CD4-positive, alpha-beta memory T cell (primary cell): ENCODE measurements around the gene PMEL. TPM values are rescaled to one million over a fixed set of nuclear protein-coding genes. Genes with fewer than 3 reads are reported as not detected.
"Not testable (repeated sequence)": the region's sequence is repeated elsewhere in the genome, so short reads cannot be mapped to it uniquely, and the experiment has no call there.

ENCODE experiments used
- CTCF ChIA-PET: fragments of 350-600 bp; sonication (Branson Sonifier 250); formaldehyde crosslinking; loops from one replicate; lab custom pipeline; 2021; ENCODE audit warnings: inconsistent platforms; ENCODE audit not compliant: partially characterized antibody; lab: Charles Lee
- POLR2A ChIA-PET: fragments of 350-600 bp; sonication (Branson Sonifier 250); formaldehyde crosslinking; loops from one replicate; lab custom pipeline; 2021; ENCODE audit not compliant: partially characterized antibody; lab: Charles Lee
- DNase-seq, 5 donors: peaks; one replicate each; pipeline versions ENCODE4 v3.0.0 to v3.0.0-alpha.2; 2020 to 2022; ENCODE audit warnings: mixed read lengths in 1 of 5
- H3K27ac ChIP-seq: one replicate; pipeline ENCODE4 v1.7.0; 2013; ENCODE audit warnings: low read depth, low read length
- H3K27me3 ChIP-seq: 2 replicates; pipeline ENCODE4 v1.7.0; 2013; ENCODE audit warnings: mild to moderate bottlenecking, low read length, moderate library complexity; ENCODE audit not compliant: insufficient read depth
- H3K36me3 ChIP-seq: 2 replicates; pipeline ENCODE4 v1.7.0; 2013; ENCODE audit warnings: mild to moderate bottlenecking, low read length, moderate library complexity; ENCODE audit not compliant: insufficient read depth
- H3K4me1 ChIP-seq: 2 replicates; pipeline ENCODE4 v1.7.0; 2013; ENCODE audit warnings: mild to moderate bottlenecking, low read length, moderate library complexity; ENCODE audit not compliant: insufficient read depth
- H3K4me3 ChIP-seq, 2 donors: one replicate each; pipeline ENCODE4 v1.7.0; 2013; ENCODE audit warnings: low read length in 2 of 2, mild to moderate bottlenecking in 1 of 2
- H3K9me3 ChIP-seq, 2 donors: one replicate each; pipeline ENCODE4 v1.7.0; 2013; ENCODE audit warnings: low read length in 2 of 2, control low read depth in 1 of 2; ENCODE audit not compliant: control insufficient read depth in 1 of 2
- H3K27ac Mint-ChIP-seq, 7 donors: one replicate each; pipeline ENCODE4 v1.8.0; 2020 to 2021; ENCODE audit warnings: mixed read lengths in 7 of 7, mild to moderate bottlenecking in 6 of 7, inconsistent platforms in 3 of 7, moderate library complexity in 3 of 7
- H3K27me3 Mint-ChIP-seq, 2 donors: one replicate each; pipeline ENCODE4 v1.8.0; 2020 to 2021; ENCODE audit warnings: mixed read lengths in 2 of 2
- H3K36me3 Mint-ChIP-seq, 2 donors: one replicate each; pipeline ENCODE4 v1.8.0; 2020 to 2021; ENCODE audit warnings: mixed read lengths in 2 of 2, inconsistent platforms in 1 of 2, mild to moderate bottlenecking in 1 of 2
- H3K4me1 Mint-ChIP-seq, 4 donors: one replicate each; pipeline ENCODE4 v1.8.0; 2020 to 2021; ENCODE audit warnings: mixed read lengths in 4 of 4, mild to moderate bottlenecking in 1 of 4
- H3K4me3 Mint-ChIP-seq, 8 donors: one replicate each; pipeline ENCODE4 v1.8.0; 2020 to 2021; ENCODE audit warnings: mixed read lengths in 8 of 8, mild to moderate bottlenecking in 7 of 8, moderate library complexity in 6 of 8, inconsistent platforms in 3 of 8
- H3K9me3 Mint-ChIP-seq, 8 donors: one replicate each; pipeline ENCODE4 v1.8.0; 2020 to 2021; ENCODE audit warnings: mixed read lengths in 8 of 8, mild to moderate bottlenecking in 5 of 8, inconsistent platforms in 3 of 8, moderate library complexity in 1 of 8
- intact Hi-C: fragments of 100-400 bp; cut with micrococcal nuclease; formaldehyde crosslinking; loops from one replicate; pipeline ENCODE4 v1.15.1; 2023
- polyA plus RNA-seq, 2 donors: library from polyadenylated mRNA; unstranded; fragments of 300-500 nt; fragmentation: Illumina TruSeq; gene quantifications; one replicate each; pipeline ENCODE4 v1.2.3, GENCODE V29; 2021
- total RNA-seq, 2 experiments: library from RNA; stranded (reverse); gene quantifications; one replicate each; pipeline ENCODE4 v1.2.3, GENCODE V29; 2021

PMEL gene
- total and polyA plus RNA-seq, 4 experiments from 2014 or later: not detected

GRCh38 chr12:55923648-55924047 lies 42.2 kb downstream of the PMEL start:
- peak overlapping the region in 1 of 8 donors; percentile 25 for H3K4me3 Mint-ChIP-seq
- peaks cover 59% of the 10 kb centered on the region for H3K4me1 ChIP-seq
- H3K9me3 Mint-ChIP-seq, intact Hi-C loops, H3K27ac ChIP-seq, H3K9me3 ChIP-seq, H3K4me3 ChIP-seq, H3K36me3 ChIP-seq, H3K27me3 ChIP-seq, DNase-seq, H3K27me3 Mint-ChIP-seq: not testable (repeated sequence)
- POLR2A ChIA-PET: interaction anchor here (47.8 kb wide), 1 partner anchor 20 kb away, joined by 1214 read pairs; the partner anchor contains the start of genes DGKA and PYM1
- peak overlapping the region in 1 of 7 donors; percentile 17 for H3K27ac Mint-ChIP-seq
- peaks cover 33 to 64% (median 46%) of the 10 kb centered on the region in 4 donors for H3K4me1 Mint-ChIP-seq
- peaks cover 10 to 31% of the 10 kb centered on the region in 2 donors for H3K36me3 Mint-ChIP-seq
- CTCF ChIA-PET: interaction anchor here (1.6 kb wide), 1 partner anchor 9 kb away, joined by 4 read pairs; no protein-coding TSS in a partner anchor

GRCh38 chr12:55922126-55922525 lies 43.7 kb downstream of the PMEL start:
- Histone ChIP-seq H3K27ac (no peak overlapping the region), H3K27me3 (no peaks in the 10 kb centered on the region), H3K9me3 (no peaks in the 10 kb centered on the region), H3K4me1 (peaks cover 58% of the 10 kb centered on the region), H3K4me3 (no peak overlapping the region), H3K36me3 (no peaks in the 10 kb centered on the region)
- intact Hi-C loops: no loop called here
- H3K27me3 Mint-ChIP-seq: no peaks in the 10 kb centered on the region
- no peak for DNase-seq
- peak overlapping the region in 1 of 8 donors; percentile 16 for H3K4me3 Mint-ChIP-seq
- H3K36me3 Mint-ChIP-seq: peaks cover 10 to 25% of the 10 kb centered on the region in 2 donors
- H3K27ac Mint-ChIP-seq: peak overlapping the region in 3 of 7 donors; percentile 36 to 76 (median 43)
- ChIA-PET POLR2A (interaction anchor here (1.2 to 47.8 kb wide), 2 partner anchors 21 to 52 kb away, joined by 3 to 1214 read pairs; partner anchors contain the start of genes DGKA, PYM1 and RAB5B), CTCF (interaction anchor here (1.5 to 1.8 kb wide), 2 partner anchors 12 to 18 kb away, joined by 3 to 7 read pairs; no protein-coding TSS in a partner anchor)
- peaks cover 36 to 58% (median 48%) of the 10 kb centered on the region in 4 donors for H3K4me1 Mint-ChIP-seq
- H3K9me3 Mint-ChIP-seq: peaks cover 0 to 2% (median 0%) of the 10 kb centered on the region in 8 donors

- DNase-seq, H3K4me3 ChIP-seq, H3K9me3 ChIP-seq, H3K4me3 Mint-ChIP-seq, H3K36me3 ChIP-seq, H3K27me3 ChIP-seq, H3K9me3 Mint-ChIP-seq, H3K27me3 Mint-ChIP-seq, H3K27ac ChIP-seq, intact Hi-C loops: not testable (repeated sequence)
- H3K4me1 Mint-ChIP-seq: peaks cover 29 to 49% (median 40%) of the 10 kb centered on the region in 4 donors
- POLR2A ChIA-PET: interaction anchor here (1.4 to 47.8 kb wide), 2 partner anchors 25 to 55 kb away, joined by 4 to 1214 read pairs; partner anchors contain the start of genes DGKA, PYM1 and RAB5B
- peak overlapping the region in 1 of 7 donors; percentile 10 for H3K27ac Mint-ChIP-seq
- H3K36me3 Mint-ChIP-seq: peaks cover 15 to 26% of the 10 kb centered on the region in 2 donors
- H3K4me1 ChIP-seq: peaks cover 58% of the 10 kb centered on the region
- CTCF ChIA-PET: interaction anchor here (1.2 to 1.5 kb wide), 2 partner anchors 14 to 89 kb away, joined by 4 to 5 read pairs; no protein-coding TSS in a partner anchor
Observed at GRCh38 chr12:55919032-55919431, 46.8 kb downstream of the PMEL start.

DNA sequence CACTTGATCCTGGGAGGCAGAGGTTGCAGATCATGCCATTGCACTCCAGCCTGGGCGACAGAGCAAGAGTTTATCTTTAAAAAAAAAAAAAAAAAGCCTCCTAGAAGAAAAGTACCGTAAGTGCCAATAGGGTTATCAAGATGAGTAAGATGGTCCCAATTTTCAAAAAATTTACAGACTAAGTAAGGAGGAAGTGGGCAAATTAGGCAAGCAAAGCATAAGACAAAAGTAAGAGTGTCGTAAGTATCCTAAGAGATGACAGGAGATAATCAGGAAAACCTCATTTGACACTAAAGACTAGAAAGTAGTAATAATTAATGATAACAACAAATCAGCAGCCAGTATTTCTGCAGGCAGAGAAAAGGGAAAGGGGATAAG lies 50.4 kb downstream of the PMEL start:
- Mint-ChIP-seq H3K4me3 (peak overlapping the region in 5 of 8 donors; percentile 5 to 68 (median 14)), H3K27me3 (no peaks in the 10 kb centered on the region), H3K4me1 (peaks cover 22 to 37% (median 35%) of the 10 kb centered on the region in 4 donors), H3K36me3 (peaks cover 15 to 27% of the 10 kb centered on the region in 2 donors), H3K27ac (peak overlapping the region in 6 of 7 donors; percentile 1 to 86 (median 67)), H3K9me3 (peaks cover 0 to 2% (median 0%) of the 10 kb centered on the region in 8 donors)
- Histone ChIP-seq H3K27ac (no peak overlapping the region), H3K9me3 (no peaks in the 10 kb centered on the region), H3K4me3 (no peak overlapping the region), H3K36me3 (peaks cover 4% of the 10 kb centered on the region), H3K4me1 (peaks cover 46% of the 10 kb centered on the region), H3K27me3 (no peaks in the 10 kb centered on the region)
- no peak for DNase-seq
- intact Hi-C loops: no loop called here
- CTCF ChIA-PET: interaction anchor here (0.7 to 2.0 kb wide), 3 partner anchors 10 to 46 kb away, joined by 3 to 9 read pairs (median 5); no protein-coding TSS in a partner anchor
- POLR2A ChIA-PET: interaction anchor here (1.4 to 47.8 kb wide), 3 partner anchors 28 to 86 kb away, joined by 4 to 1214 read pairs (median 6); partner anchors contain the start of genes DGKA, DNAJC14, PYM1 and RAB5B

- Histone ChIP-seq H3K4me1 (peaks cover 31% of the 10 kb centered on the region), H3K9me3 (no peaks in the 10 kb centered on the region), H3K36me3 (peaks cover 4% of the 10 kb centered on the region), H3K4me3 (no peak overlapping the region), H3K27ac (no peak overlapping the region), H3K27me3 (no peaks in the 10 kb centered on the region)
- H3K4me3 Mint-ChIP-seq: no peak overlapping the region
- peaks cover 0 to 3% (median 0%) of the 10 kb centered on the region in 8 donors for H3K9me3 Mint-ChIP-seq
- DNase-seq: no peak
- H3K27me3 Mint-ChIP-seq: no peaks in the 10 kb centered on the region
- peaks cover 27 to 43% (median 39%) of the 10 kb centered on the region in 4 donors for H3K4me1 Mint-ChIP-seq
- H3K27ac Mint-ChIP-seq: peak overlapping the region in 3 of 7 donors; percentile 6 to 63 (median 43)
- POLR2A ChIA-PET: interaction anchor here (47.8 kb wide), 1 partner anchor 31 kb away, joined by 1214 read pairs; the partner anchor contains the start of genes DGKA and PYM1
- peaks cover 15 to 34% of the 10 kb centered on the region in 2 donors for H3K36me3 Mint-ChIP-seq
- CTCF ChIA-PET: interaction anchor here (1.7 kb wide), 1 partner anchor 28 kb away, joined by 6 read pairs; no protein-coding TSS in a partner anchor
- intact Hi-C loops: no loop called here
Observed at GRCh38 chr12:55912908-55913307, 52.9 kb downstream of the PMEL start.

DNA sequence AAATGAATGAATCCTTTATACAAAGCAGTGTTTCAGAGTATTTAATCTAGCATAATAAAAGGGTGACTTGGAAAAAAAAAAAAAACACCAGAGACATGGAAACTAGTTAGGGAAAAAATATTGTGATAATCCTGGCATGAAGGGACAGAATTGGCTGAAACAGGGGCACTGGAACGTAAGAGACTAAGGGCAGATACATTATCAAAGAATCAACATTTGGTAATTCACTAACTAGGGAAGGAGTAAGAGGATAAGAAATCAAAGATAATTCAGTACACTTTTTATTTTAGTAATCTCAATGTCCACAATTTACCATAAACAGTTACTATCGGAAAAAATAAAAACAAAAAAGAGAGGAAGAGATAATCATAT lies 56.3 kb downstream of the PMEL start:
- ChIA-PET POLR2A (interaction anchor here (1.2 to 47.8 kb wide), 2 partner anchors 34 to 80 kb away, joined by 3 to 1214 read pairs; partner anchors contain the start of genes DGKA, DNAJC14 and PYM1), CTCF (no interaction called here)
- Mint-ChIP-seq H3K4me3 (no peak overlapping the region), H3K4me1 (peaks cover 19 to 24% (median 21%) of the 10 kb centered on the region in 4 donors), H3K9me3 (peaks cover 0 to 2% (median 0%) of the 10 kb centered on the region in 8 donors), H3K36me3 (peaks cover 8 to 25% of the 10 kb centered on the region in 2 donors), H3K27me3 (no peaks in the 10 kb centered on the region), H3K27ac (peak overlapping the region in 4 of 7 donors; percentile 13 to 82 (median 45))
- intact Hi-C loops: no loop called here
- Histone ChIP-seq H3K27ac (no peak overlapping the region), H3K36me3 (peaks cover 4% of the 10 kb centered on the region), H3K4me1 (peaks cover 11% of the 10 kb centered on the region), H3K9me3 (no peaks in the 10 kb centered on the region), H3K27me3 (no peaks in the 10 kb centered on the region), H3K4me3 (no peak overlapping the region)
- no peak for DNase-seq
